Osteoblast (primary cell): ENCODE measurements around the gene SPANXD. TPM values are rescaled to one million over a fixed set of nuclear protein-coding genes. Genes with fewer than 3 reads are reported as not detected.
"Not testable (repeated sequence)": the region's sequence is repeated elsewhere in the genome, so short reads cannot be mapped to it uniquely, and the experiment has no call there.

Experiments
- DNase-seq: peaks from one replicate; pipeline ENCODE4 v3.0.0; 2011; ENCODE audit warnings: low spot score, mixed read lengths; ENCODE audit not compliant: insufficient read length; ENCODE audit errors: missing footprints
- H2AFZ ChIP-seq: 2 replicates; pipeline ENCODE4 v1.6.0; 2011; ENCODE audit warnings: mild to moderate bottlenecking, low read length
- H3K27ac ChIP-seq: 2 replicates; pipeline ENCODE4 v1.5.1; 2011; ENCODE audit warnings: mild to moderate bottlenecking, low read depth, low read length, moderate library complexity
- H3K27me3 ChIP-seq: 2 replicates; pipeline ENCODE4 v1.6.0; 2012; ENCODE audit warnings: mild to moderate bottlenecking, control low read depth, inconsistent platforms, low read length, moderate library complexity; ENCODE audit not compliant: insufficient read depth
- H3K36me3 ChIP-seq: 2 replicates; pipeline ENCODE4 v1.5.1; 2011; ENCODE audit warnings: mild to moderate bottlenecking, low read length, control low read depth, moderate library complexity; ENCODE audit not compliant: insufficient read depth
- H3K4me1 ChIP-seq: 2 replicates; pipeline ENCODE4 v1.5.1; 2011; ENCODE audit warnings: mild to moderate bottlenecking, low read length, control low read depth, moderate library complexity; ENCODE audit not compliant: insufficient read depth
- H3K4me2 ChIP-seq: 2 replicates; pipeline ENCODE4 v1.6.0; 2011; ENCODE audit warnings: mild to moderate bottlenecking, low read length; ENCODE audit not compliant: insufficient read depth
- H3K4me3 ChIP-seq: fragments of 200-600 bp; sonication (generic); 3 replicates; pipeline ENCODE4 v1.5.1; 2012; ENCODE audit warnings: mild to moderate bottlenecking, low read length, inconsistent platforms; ENCODE audit not compliant: insufficient read depth
- H3K79me2 ChIP-seq: 2 replicates; pipeline ENCODE4 v1.6.0; 2012; ENCODE audit warnings: mild to moderate bottlenecking, low read length, control low read depth, inconsistent platforms; ENCODE audit not compliant: insufficient read depth
- H3K9me3 ChIP-seq: 2 replicates; pipeline ENCODE4 v1.5.1; 2011; ENCODE audit warnings: low read depth, low read length, control low read depth
- H4K20me1 ChIP-seq: 2 replicates; pipeline ENCODE4 v1.6.0; 2012; ENCODE audit warnings: mild to moderate bottlenecking, low read length, control low read depth; ENCODE audit not compliant: insufficient read depth
- CTCF ChIP-seq: IDR thresholded peaks from 2 replicates; pipeline ENCODE4 v1.5.1; 2011; ENCODE audit warnings: mild to moderate bottlenecking, low read depth, low read length, moderate library complexity; ENCODE audit errors: extremely low read depth
- total RNA-seq: library from RNA; depleted of rRNA; stranded (reverse); fragments of >200 nt; gene quantifications from 2 replicates; pipeline ENCODE4 v1.2.3, GENCODE V29; 2012

Gene SPANXD, protein sequence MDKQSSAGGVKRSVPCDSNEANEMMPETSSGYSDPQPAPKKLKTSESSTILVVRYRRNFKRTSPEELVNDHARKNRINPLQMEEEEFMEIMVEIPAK
- total RNA-seq = not detected in 2 replicates

- DNase-seq, H3K79me2 ChIP-seq, H3K36me3 ChIP-seq, H3K9me3 ChIP-seq, H3K4me3 ChIP-seq, H2AFZ ChIP-seq, H3K4me1 ChIP-seq, H3K27ac ChIP-seq, H3K4me2 ChIP-seq, H3K27me3 ChIP-seq, H4K20me1 ChIP-seq: not testable (repeated sequence)
These were observed at the start of gene SPANXD for GRCh38 chrX:141698639-141699038. Gene SPANXD (minus strand): TSS chrX:141698739. CDS start chrX:141698405, 334 bp downstream.

GRCh38 chrX:141742666-141743065 is 44.1 kb upstream of the SPANXD start:
- H3K4me2 ChIP-seq = no peak overlapping the region
- H3K36me3 ChIP-seq = no peaks in the 10 kb centered on the region
- no peaks in the 10 kb centered on the region for H3K79me2 ChIP-seq

DNA sequence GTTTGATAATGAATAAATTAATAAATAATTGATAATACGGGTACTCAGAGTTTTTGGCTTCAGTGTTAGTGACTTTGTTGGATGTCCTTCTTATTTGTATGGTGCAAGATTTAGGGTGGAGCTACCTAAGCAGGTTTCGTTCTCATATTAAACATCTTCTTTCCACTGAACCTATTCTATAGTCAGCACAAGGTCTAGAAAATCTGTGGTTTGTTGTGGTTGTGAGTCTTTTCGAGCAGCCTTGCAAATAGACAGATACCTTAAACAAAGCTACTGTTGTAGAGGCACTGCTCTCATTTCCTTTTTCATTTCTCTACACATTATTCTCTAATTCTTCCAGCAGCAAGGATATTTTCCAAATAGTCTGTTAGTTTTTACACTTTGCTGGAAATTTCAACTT is 38.1 kb upstream of the SPANXD start:
- Histone ChIP-seq H2AFZ (no peak overlapping the region), H3K36me3 (no peaks in the 10 kb centered on the region), H4K20me1 (no peaks in the 10 kb centered on the region), H3K27me3 (no peaks in the 10 kb centered on the region), H3K4me1 (no peaks in the 10 kb centered on the region), H3K27ac (no peak overlapping the region), H3K4me2 (no peak overlapping the region), H3K79me2 (no peaks in the 10 kb centered on the region), H3K4me3 (no peak overlapping the region), H3K9me3 (no peaks in the 10 kb centered on the region)
- DNase-seq = no peak
- TF ChIP-seq CTCF = no peak

More at GRCh38 chrX:141742666-141743065, 44.1 kb upstream of the SPANXD start:
- no peaks in the 10 kb centered on the region for H3K9me3 ChIP-seq
- H2AFZ ChIP-seq = no peak overlapping the region
- no peaks in the 10 kb centered on the region for H4K20me1 ChIP-seq
- no peaks in the 10 kb centered on the region for H3K27me3 ChIP-seq
- no peak overlapping the region for H3K27ac ChIP-seq
- TF ChIP-seq CTCF = no peak
- no peaks in the 10 kb centered on the region for H3K4me1 ChIP-seq
- H3K4me3 ChIP-seq = no peak overlapping the region
- DNase-seq = no peak

DNA sequence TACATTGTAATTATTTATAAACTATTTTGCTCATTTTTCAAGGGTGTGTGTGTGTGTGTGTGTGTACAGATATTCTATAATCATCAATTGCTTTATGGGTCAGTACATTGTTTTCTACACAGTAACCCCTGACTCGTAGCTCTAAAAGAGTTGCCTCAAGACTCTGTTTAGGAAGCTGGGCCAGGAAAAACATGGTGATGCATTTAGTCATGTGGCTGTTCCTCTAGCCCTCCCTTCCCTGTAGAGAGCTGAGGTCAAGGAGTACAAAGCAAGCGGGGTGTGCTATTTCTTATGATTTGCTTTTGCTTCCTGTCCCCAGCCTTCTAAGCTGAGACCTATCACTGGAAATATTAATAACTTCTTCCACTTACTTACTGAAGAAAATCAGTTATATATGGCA is 34.8 kb upstream of the SPANXD start:
- Histone ChIP-seq H3K36me3 (no peaks in the 10 kb centered on the region), H3K9me3 (no peaks in the 10 kb centered on the region), H3K27ac (no peak overlapping the region), H3K27me3 (no peaks in the 10 kb centered on the region), H3K4me2 (no peak overlapping the region), H3K79me2 (no peaks in the 10 kb centered on the region), H3K4me3 (no peak overlapping the region), H2AFZ (no peak overlapping the region), H3K4me1 (no peaks in the 10 kb centered on the region), H4K20me1 (no peaks in the 10 kb centered on the region)
- TF ChIP-seq CTCF = no peak
- DNase-seq = no peak
